Stimulated activated naive CD8-positive, alpha-beta T cell treated with anti-CD3 and anti-CD28 coated beads, Interleukin-15, Interleukin-2, amounts not matched to agents 100 U/mL and 50 U/mL, for 24 hours (primary cell): ENCODE data around the gene MYO15B.

Experiments
- ATAC-seq: fragments of 150-1000 bp; cut with Tn5 transposase; one replicate; pipeline ENCODE4 v1.10.0; 2021
- DNase-seq: peaks from one replicate; pipeline ENCODE4 v3.0.0; 2021

The MYO15B gene

GRCh38 chr17:75558666-75559530, 28.7 kb upstream of the MYO15B start:
- DNase-seq (no peak), ATAC-seq (no peak)

GRCh38 chr17:75559958-75560533, 27.6 kb upstream of the MYO15B start:
- DNase-seq (no peak), ATAC-seq (no peak)

DNA sequence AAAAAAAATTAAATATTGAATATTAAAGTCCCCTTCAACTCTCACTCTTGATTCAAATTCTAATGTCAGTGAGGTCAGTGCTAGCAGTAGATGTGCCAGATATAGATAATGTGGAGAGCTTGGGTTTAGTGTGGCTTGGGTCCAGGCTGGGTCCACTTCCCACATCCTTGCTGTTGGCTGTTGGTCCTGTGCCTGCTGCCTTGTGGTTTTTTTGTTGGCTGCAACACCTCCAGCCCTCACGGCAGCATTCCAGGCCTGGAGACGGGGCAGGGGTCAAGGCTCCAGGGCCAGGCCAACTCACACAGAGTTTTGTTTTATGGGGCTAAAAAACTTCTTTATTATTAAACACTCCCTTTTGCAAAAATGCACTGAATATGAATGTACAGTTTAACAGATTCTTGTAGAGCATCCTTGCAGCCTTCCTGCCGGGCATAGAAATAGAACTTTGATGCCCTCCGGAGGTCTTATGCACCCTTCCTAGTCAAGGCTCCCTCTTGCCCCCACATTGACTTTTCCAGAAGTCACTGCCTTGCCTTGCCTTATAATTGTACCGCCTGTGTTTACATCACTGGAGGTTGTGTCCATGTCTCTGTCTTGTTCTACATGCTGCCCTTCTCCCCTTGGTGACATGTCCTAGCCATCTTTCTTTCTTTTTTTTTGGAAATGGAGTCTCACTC, 25.5 kb upstream of the MYO15B start:
- DNase-seq = no peak

GRCh38 chr17:75563063-75563758, 24.4 kb upstream of the MYO15B start:
- DNase-seq (no peak), ATAC-seq (no peak)

More for the DNA sequence above, 25.5 kb upstream of the MYO15B start:
- ATAC-seq = no peak

- DNase-seq (no peak), ATAC-seq (no peak)
Observed at GRCh38 chr17:75564195-75564594, 23.4 kb upstream of the MYO15B start.

DNA sequence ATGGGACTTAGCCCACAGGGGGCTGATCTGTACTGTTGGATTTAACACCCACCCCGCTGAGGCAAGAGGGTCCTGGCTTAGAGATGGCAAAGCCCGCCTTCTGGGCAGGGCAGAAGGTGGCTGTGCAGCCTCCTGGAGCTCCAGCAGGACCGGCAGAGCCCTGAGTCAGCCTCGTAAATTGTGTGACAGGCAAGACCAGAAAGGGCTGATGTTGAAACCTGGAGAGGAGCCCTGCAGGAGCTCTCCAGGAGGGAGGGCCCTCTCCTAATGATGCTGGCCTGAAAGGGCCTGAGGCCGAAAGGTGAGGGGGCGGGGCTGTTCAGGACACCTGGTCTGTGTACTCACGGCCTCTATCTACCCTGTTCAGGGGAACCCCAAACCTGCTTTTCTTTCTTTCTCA, 22.5 kb upstream of the MYO15B start:
- no peak for DNase-seq
- ATAC-seq = no peak

- no peak for DNase-seq
- ATAC-seq = no peak
Observed at GRCh38 chr17:75565618-75566017, 22.0 kb upstream of the MYO15B start.

GRCh38 chr17:75566416-75566815, 21.2 kb upstream of the MYO15B start:
- DNase-seq (no peak), ATAC-seq (no peak)

DNA sequence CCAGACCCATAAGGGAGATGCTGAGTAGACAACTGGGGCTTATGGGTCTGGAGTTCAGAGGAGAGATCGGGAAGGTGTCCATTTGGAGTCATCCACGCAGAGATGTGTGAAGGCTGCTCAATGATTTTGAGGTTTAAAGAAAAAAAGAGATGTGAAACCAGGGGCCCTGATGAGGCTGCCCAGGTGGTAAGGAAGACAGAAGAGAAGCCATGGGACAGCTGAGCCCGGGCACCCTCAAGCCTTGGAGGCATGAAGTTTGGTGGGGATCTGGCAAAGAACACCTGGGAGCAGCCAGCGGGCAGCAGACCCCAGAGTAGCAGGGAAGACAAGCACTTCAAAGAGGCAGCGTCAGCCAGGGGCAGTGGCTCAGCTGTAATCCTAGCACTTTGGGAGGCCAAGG, 20.8 kb upstream of the MYO15B start:
- no peak for ATAC-seq
- DNase-seq = no peak

DNA sequence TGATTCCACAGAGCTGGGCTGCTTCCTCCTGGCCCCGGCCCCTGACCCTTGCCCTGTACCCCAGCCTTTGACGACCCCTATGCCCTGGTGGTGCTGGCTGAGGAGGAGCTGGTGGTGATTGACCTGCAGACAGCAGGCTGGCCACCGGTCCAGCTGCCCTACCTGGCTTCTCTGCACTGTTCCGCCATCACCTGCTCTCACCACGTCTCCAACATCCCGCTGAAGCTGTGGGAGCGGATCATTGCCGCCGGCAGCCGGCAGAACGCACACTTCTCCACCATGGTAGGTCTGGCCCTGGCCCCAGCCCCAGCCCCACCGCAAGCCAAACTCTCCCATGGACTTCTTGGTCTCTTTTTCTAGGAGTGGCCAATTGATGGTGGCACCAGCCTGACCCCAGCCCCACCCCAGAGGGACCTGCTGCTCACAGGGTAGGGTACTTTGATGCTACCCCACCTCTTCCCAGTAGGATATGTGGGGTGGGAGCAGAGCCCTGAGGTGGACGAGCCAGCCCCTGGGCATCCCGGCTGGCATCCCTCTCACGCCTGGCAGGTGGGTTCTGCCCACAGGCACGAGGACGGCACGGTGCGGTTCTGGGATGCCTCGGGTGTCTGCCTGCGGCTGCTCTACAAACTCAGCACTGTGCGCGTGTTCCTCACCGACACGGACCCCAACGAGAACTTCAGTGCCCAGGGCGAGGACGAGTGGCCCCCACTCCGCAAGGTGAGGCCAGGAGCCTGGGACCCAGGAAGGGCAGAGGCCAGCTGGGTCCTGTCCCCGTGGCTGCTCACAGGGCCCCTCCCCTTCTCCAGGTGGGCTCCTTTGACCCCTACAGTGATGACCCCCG, 19.0 kb upstream of the MYO15B start:
- ATAC-seq (no peak), DNase-seq (no peak)

- DNase-seq (no peak), ATAC-seq (no peak)
Observed at GRCh38 chr17:75570034-75570676, 17.4 kb upstream of the MYO15B start.

DNA sequence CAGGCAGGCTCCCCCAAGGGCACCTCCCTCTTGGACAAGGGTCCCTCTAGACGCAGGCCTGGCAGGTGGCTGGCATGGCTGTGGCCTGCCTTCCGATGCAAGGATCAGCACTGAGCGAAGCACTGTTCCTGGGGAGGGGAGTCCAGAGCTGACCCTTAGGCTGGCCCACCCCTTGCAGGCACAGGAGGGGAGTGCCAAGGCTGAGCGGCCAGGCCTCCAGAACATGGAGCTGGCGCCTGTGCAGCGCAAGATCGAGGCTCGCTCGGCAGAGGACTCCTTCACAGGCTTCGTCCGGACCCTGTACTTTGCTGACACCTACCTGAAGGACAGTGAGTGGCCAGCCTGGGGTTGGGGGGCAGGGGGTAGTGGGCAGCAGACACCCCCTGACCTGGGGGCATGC, 16.8 kb upstream of the MYO15B start:
- DNase-seq (no peak), ATAC-seq (no peak)

DNA sequence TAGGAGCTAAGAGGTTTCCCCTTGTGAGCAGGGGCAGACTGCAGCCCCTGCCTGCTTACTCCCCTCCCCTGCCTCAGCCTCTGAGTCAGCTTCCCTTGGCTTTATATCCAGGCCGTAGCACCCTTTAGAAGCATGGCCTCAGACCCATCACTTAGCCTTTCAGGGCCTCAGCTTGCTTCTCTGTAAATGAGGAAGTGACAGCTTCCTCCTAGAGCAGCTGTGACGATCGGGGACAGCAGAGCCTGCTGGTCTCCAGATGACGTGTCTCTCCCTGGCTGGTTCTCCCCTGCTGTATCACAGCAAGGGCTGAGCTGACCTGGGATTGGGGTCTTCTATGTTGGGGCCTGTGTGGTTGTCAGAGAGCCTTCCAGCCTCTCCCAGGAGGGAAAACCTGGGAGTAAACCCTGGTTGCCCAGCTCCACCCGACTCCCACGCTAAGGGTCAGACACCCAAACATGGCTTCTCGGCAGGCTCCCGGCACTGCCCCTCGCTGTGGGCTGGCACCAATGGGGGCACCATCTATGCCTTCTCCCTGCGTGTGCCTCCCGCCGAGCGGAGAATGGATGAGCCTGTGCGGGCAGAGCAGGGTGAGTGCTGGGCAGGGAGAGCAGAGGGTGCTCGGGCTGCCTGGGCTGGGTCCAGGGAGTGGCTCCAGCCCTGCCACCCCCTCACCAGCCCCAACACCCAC, 16.3 kb upstream of the MYO15B start:
- ATAC-seq (peak; percentile 75), DNase-seq (peak; percentile 16)

- ATAC-seq (no peak), DNase-seq (no peak)
Observed at GRCh38 chr17:75571885-75572215, 15.8 kb upstream of the MYO15B start.

- DNase-seq (no peak), ATAC-seq (no peak)
Observed at GRCh38 chr17:75572713-75573539, 14.7 kb upstream of the MYO15B start.

DNA sequence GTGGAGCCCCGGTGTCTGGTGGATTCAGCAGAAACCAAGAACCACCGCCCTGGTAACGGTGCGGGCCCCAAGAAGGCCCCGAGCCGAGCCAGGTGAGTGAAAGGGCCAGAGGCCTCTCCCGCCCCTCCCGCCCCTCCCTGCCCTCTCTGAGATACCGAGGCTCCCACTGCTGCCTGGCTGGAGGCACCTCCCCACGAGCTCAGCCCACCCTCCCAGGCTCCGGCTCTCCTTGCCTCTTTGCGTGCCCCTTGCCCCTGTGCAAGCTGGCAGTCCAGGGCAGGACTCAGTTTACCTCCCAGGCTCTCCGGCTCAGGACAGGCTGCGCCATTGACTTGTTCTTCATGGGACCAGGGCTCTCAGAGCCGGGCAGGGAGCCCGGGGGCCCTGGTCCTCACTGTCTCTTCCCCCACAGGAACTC, 14.1 kb upstream of the MYO15B start:
- DNase-seq (no peak), ATAC-seq (no peak)

DNA sequence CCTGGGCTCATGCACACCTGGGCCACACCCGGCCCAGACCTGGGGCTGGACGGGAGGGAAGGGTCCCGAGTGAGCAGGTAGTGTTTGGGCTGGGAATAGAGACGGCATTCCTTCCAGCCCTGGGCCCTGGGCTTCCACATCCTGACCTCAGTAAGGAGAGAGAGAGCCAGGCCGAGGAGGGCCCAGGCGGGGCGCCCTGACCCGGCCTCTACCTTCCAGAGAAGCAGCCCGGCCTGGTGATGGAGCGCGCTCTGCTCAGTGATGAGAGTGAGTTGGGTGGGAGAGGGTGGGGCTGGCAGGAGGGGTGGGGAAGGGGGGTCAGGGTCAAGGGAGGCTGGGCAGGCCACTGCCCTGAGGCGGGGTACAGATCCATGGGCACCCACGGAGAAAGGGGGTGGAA, 13.6 kb upstream of the MYO15B start:
- ATAC-seq (no peak), DNase-seq (no peak)

DNA sequence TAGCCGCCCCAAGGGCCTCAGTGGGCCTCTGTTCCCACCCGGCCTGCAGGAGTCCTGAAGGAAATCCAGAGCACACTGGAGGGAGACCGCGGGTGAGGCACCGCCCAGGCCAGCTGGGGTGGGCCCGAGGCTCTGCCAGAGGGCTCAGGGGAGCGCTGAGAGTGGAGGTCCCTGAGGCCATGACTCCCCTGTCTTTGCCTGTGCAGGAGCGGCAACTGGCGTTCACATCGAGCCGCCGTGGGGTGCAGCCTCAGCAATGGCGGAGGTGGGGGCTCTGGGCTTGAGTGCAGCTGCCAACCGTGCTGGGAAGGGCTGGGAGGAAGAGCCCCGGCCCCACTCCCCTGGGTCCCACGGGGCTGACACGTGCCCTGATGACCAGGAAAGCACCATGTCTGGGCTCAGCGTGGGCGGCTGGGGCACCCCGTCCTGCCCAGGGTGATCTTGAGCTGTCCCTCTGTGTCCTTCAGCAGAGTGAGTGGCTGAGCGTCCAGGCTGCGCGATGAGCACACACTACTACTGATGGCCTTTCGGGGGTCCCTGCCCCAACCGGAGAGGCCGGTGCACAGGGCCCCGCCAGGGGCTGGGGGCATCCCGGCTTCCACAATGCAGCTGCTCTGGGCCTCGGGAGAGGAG, 13.1 kb upstream of the MYO15B start:
- ATAC-seq = no peak
- no peak for DNase-seq

DNA sequence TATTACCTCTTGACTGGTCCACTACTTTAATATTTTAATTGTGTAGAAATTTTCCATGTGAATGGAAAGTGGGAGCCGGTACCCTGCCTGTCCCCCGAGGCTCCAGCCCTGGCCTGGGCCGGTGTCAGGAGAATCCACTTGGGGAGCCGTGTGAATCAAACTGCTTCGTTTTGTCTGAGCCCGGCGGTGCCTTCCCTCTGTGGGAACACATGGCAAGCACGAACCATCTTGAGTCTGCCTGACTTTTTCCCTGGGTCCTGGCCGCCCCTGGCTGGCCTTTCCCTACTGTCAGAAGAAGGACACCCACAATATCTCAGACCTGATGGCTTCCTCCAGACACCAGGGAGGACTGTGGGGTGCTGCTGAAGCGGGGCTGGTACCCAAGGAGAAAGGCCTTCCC, 12.4 kb upstream of the MYO15B start:
- ATAC-seq = no peak

More for the DNA sequence above, 12.4 kb upstream of the MYO15B start:
- no peak for DNase-seq
